K562 (cell line): ENCODE results near the gene MLN. TPM values are rescaled to one million over a fixed set of nuclear protein-coding genes. Genes with fewer than 3 reads are reported as not detected.

Experiments
- ATAC-seq: fragments of 200-7000 bp; cut with Tn5 transposase; 3 replicates; pipeline ENCODE4 v1.9.1; 2020; ENCODE audit warnings: moderate library complexity
- BruUV-seq: library from RNA; stranded (reverse); fragments of 400-500 nt; replicated peaks from 2 replicates; lab custom pipeline; 2021; lab: Mats Ljungman, UMichigan
- CTCF ChIA-PET: fragments of 300-600 bp; formaldehyde crosslinking; extraction: SDS; loops from one replicate; lab custom pipeline; 2021; ENCODE audit warnings: low intra/inter-chr PET ratio; lab: Yijun Ruan, JAX
- POLR2A ChIA-PET: fragments of 300-600, 350-650 bp; sonication (Branson Sonifier 250); formaldehyde crosslinking; extraction: SDS; loops from one replicate; lab custom pipeline; 2021; ENCODE audit warnings: antibody characterized with exemption, inconsistent platforms; lab: Yijun Ruan, JAX
- DNase-seq, 4 experiments: peaks; one replicate each; pipeline versions ENCODE4 v3.0.0 to v3.0.0-alpha.2; 2011 to 2018; ENCODE audit warnings: low spot score in 3 of 4, mixed read lengths in 3 of 4; ENCODE audit errors: extremely low read depth in 1 of 4
- FAIRE-seq: peaks from 2 replicates; lab custom pipeline; 2011; peaks lifted over from hg19 to GRCh38; lab: Jason Lieb, UNC
- H2AFZ ChIP-seq: 2 replicates; pipeline ENCODE4 v1.6.0; 2011; ENCODE audit warnings: low read depth, low read length, control low read depth, inconsistent platforms
- H3K27ac ChIP-seq: fragments of 200-600 bp; 3 replicates; pipeline ENCODE4 v1.8.0; 2011; ENCODE audit warnings: low read depth, mild to moderate bottlenecking, control low read depth, inconsistent platforms, low read length, moderate library complexity, mixed read lengths; ENCODE audit errors: extremely low read depth
- H3K27me3 ChIP-seq, 2 experiments: fragments of 300-600 bp in 1 of 2; 2 replicates in 1 of 2; 3 replicates in 1 of 2; pipeline versions ENCODE4 v1.6.0 to v1.8.0; 2011; ENCODE audit warnings: inconsistent platforms in 2 of 2, low read length in 2 of 2, mild to moderate bottlenecking in 1 of 2, mixed read lengths in 1 of 2, moderate library complexity in 1 of 2; ENCODE audit not compliant: control insufficient read depth in 2 of 2, insufficient read depth in 2 of 2
- H3K36me3 ChIP-seq: fragments of 300-600 bp; 3 replicates; pipeline ENCODE4 v1.8.0; 2011; ENCODE audit warnings: mild to moderate bottlenecking, low read length, inconsistent platforms; ENCODE audit not compliant: control insufficient read depth, insufficient read depth
- H3K4me1 ChIP-seq, 2 experiments: fragments of 200-600 bp in 1 of 2; replicated peaks in 1 of 2; 2 replicates in 1 of 2; 3 replicates in 1 of 2; pipeline versions ENCODE4 v1.5.1 to v1.8.0; 2011; ENCODE audit warnings: inconsistent platforms in 2 of 2, low read length in 2 of 2, mild to moderate bottlenecking in 1 of 2, mixed read lengths in 1 of 2, moderate library complexity in 1 of 2; ENCODE audit not compliant: control insufficient read depth in 2 of 2, insufficient read depth in 2 of 2
- H3K4me2 ChIP-seq: 2 replicates; pipeline ENCODE4 v1.6.1; 2011; ENCODE audit warnings: low read length, control low read depth, inconsistent platforms, mixed read lengths; ENCODE audit not compliant: insufficient read depth
- H3K4me3 ChIP-seq: fragments of 200-600 bp; sonication (generic), shearing (Covaris generic); 2 replicates; pipeline ENCODE4 v1.5.1; 2016; ENCODE audit warnings: control low read depth, inconsistent platforms
- H3K79me2 ChIP-seq: fragments of 200-600 bp; 3 replicates; pipeline ENCODE4 v1.8.0; 2011; ENCODE audit warnings: low read length, inconsistent platforms; ENCODE audit not compliant: control insufficient read depth, insufficient read depth
- H3K9ac ChIP-seq, 2 experiments: 2 replicates each; pipeline versions ENCODE4 v1.6.0 to v1.6.1; 2011; ENCODE audit warnings: low read depth in 2 of 2, low read length in 2 of 2, control low read depth in 1 of 2, inconsistent platforms in 1 of 2, mild to moderate bottlenecking in 1 of 2, mixed read lengths in 1 of 2; ENCODE audit not compliant: insufficient read depth in 1 of 2
- H3K9me1 ChIP-seq: one replicate; pipeline ENCODE4 v1.6.0; 2011; ENCODE audit warnings: inconsistent platforms, mild to moderate bottlenecking, low read length, moderate library complexity; ENCODE audit not compliant: control insufficient read depth, insufficient read depth
- H3K9me3 ChIP-seq: replicated peaks from 2 replicates; pipeline ENCODE4 v1.5.1; 2011; ENCODE audit warnings: low read depth, low read length, inconsistent platforms; ENCODE audit not compliant: control insufficient read depth, insufficient read depth
- H4K20me1 ChIP-seq: replicated peaks from 2 replicates; pipeline ENCODE4 v1.6.1; 2011; ENCODE audit warnings: low read length, inconsistent platforms, mixed read lengths; ENCODE audit not compliant: control insufficient read depth, insufficient read depth
- CAMTA2 ChIP-seq: fragments of 250-450 bp; sonication (Bioruptor Pico); conservative IDR thresholded peaks from 2 replicates; pipeline ENCODE4 v1.5.1; 2022
- CBFA2T2 ChIP-seq: fragments of 450-650 bp; conservative IDR thresholded peaks from 2 replicates; pipeline ENCODE4 v1.6.1; 2017; ENCODE audit warnings: mild to moderate bottlenecking
- CREM ChIP-seq: IDR thresholded peaks from 2 replicates; pipeline ENCODE4 v1.6.1; 2014; ENCODE audit warnings: antibody characterized with exemption, low read depth
- ILK ChIP-seq: fragments of 450-650 bp; IDR thresholded peaks from 2 replicates; pipeline ENCODE4 v1.6.1; 2016; ENCODE audit warnings: missing genetic modification characterization, low read depth, mild to moderate bottlenecking, missing compliant biosample characterization, moderate library complexity, borderline replicate concordance
- NFIC ChIP-seq: fragments of 450-650 bp; IDR thresholded peaks from 2 replicates; pipeline ENCODE4 v1.6.1; 2017; ENCODE audit warnings: mild to moderate bottlenecking, inconsistent platforms
- TAF9B ChIP-seq: fragments of 450-650 bp; IDR thresholded peaks from 2 replicates; pipeline ENCODE4 v1.6.1; 2018; ENCODE audit warnings: mild to moderate bottlenecking; ENCODE audit not compliant: partially characterized antibody
- ZNF282 ChIP-seq: sonication (generic); formaldehyde crosslinking; IDR thresholded peaks from 2 replicates; pipeline ENCODE4 v1.8.1; 2023; ENCODE audit warnings: missing genetic modification reagents
- ZNF384 ChIP-seq: IDR thresholded peaks from 2 replicates; pipeline ENCODE4 v1.6.1; 2012; ENCODE audit warnings: low read depth, low read length, improper control_type of control experiment
- WGBS: fragments of 100-300 bp; shearing (Covaris generic); methylation state at CpG from one replicate; pipeline ENCODE4 v1.1.6; 2016; ENCODE audit warnings: low coverage, mixed read lengths; ENCODE audit not compliant: insufficient coverage; ENCODE audit errors: missing lambda C conversion rate; 5-methylcytosine and 5-hydroxymethylcytosine counted together
- in situ Hi-C: fragments of 300-500 bp; cut with MboI; formaldehyde crosslinking; loops from 4 replicates; pipeline ENCODE4 v1.15.0; 2018; ENCODE audit warnings: inconsistent platforms, mixed read lengths
- intact Hi-C: fragments of 100-400 bp; cut with micrococcal nuclease; formaldehyde crosslinking; loops from 2 replicates; pipeline ENCODE4 v1.14.2; 2022
- polyA plus RNA-seq, 8 experiments: library from polyadenylated mRNA; depleted of rRNA in 4 of 8; stranded (reverse) in 5 of 8; unstranded in 3 of 8; fragments of >200 nt; fragmentation: Nextera tagmentation in 2 of 8; fragmentation: Illumina TruSeq in 1 of 8; extraction: Ambion mirVana in 2 of 8; extraction: Trizol in 1 of 8; gene quantifications; 2 replicates each; pipeline versions ENCODE4 v1.2.1 to v1.2.3, GENCODE V29; 2011 to 2014; ENCODE audit warnings: inconsistent platforms in 1 of 8, missing spikeins in 1 of 8
- total RNA-seq, 7 experiments: library from RNA; depleted of rRNA in 6 of 7; stranded (reverse); fragments of >200 nt in 6 of 7; fragmentation: Illumina TruSeq in 2 of 7; extraction: Trizol in 2 of 7; gene quantifications; 2 replicates each; pipeline versions ENCODE4 v1.2.1 to v1.2.3, GENCODE V29; 2011 to 2021; ENCODE audit warnings: low replicate concordance in 1 of 7
- TF ChIP-seq, protein P1 (sequence below): sonication (generic); formaldehyde crosslinking; IDR thresholded peaks from 2 replicates; pipeline ENCODE4 v1.8.1; 2023; ENCODE audit warnings: mild to moderate bottlenecking, missing genetic modification reagents
- TF ChIP-seq, protein P2 (sequence below): fragments of 450-650 bp; formaldehyde crosslinking; IDR thresholded peaks from 2 replicates; pipeline ENCODE4 v1.4.0; 2022; ENCODE audit warnings: mild to moderate bottlenecking, moderate library complexity
- TF ChIP-seq, protein P3 (sequence below): fragments of 450-650 bp; formaldehyde crosslinking; IDR thresholded peaks from 2 replicates; pipeline ENCODE4 v1.4.0; 2020; ENCODE audit warnings: mild to moderate bottlenecking, moderate library complexity

MLN gene
- total and polyA plus RNA-seq, 9 of the 15 experiments (the other 6 are each of a cell fraction or from before 2014, with no cell fraction given): not detected

DNA sequence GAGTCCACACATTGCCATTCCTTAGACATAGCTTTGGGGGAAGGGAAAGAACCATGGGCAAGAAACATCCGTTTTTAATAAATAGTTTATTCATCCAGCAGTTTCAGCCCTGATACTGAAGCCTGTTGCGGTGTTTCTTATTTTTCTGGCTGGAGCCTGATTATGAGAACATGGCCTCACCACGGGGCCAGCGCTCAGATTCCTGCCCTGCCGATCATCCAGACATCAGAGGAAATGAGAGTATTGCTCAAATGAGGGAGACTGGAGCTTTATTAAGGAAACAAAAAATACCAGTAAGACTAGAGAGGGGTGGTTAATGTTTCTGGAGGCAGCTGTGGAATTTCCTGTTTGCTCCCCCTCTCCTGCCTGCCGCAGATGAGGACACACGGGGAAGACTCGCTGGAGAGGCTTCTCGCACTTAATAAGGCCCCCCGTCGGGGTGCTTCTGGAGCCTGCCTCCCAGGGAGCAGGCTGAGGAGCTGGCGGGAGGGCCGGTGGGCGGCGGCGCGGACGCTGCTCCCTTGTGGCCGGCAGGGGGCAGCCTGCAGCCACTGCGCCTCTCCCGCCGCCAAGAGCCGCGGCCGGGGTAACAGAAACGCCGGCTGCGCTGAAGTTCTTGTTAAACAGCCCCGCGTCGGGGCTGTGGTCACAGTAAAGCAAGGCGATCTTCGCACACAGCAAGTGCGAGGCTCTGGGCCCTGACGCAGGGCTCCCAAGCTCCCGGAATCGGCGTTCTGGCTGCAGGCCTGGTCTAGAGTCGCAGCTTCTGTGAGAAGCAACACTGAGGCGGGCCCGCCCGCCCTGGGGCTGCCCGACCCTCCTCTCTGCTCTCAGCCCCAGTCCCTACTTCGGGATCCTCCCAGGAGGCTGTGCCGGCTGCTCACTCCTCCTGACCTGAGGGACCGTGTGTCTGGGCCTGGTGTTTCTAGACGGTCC lies 32.4 kb downstream of the MLN start:
- WGBS: 11% methylated on average over 43 of the region's 47 CpGs
- ChIA-PET CTCF (interaction anchor here (0.7 to 2.2 kb wide), 3 partner anchors 256 to 415 kb away, joined by 3 to 16 read pairs (median 10); no protein-coding TSS in a partner anchor), POLR2A (interaction anchor here (0.6 to 4.8 kb wide), 14 partner anchors 10 to 337 kb away, joined by 3 to 36 read pairs (median 4); no protein-coding TSS in a partner anchor)
- Histone ChIP-seq H3K4me1 (peaks cover 3 to 15% of the 10 kb centered on the region in 2 experiments; a peak in 3 of 5 replicates), H2AFZ (no peak overlapping the region), H3K27ac (no peak overlapping the region), H4K20me1 (peaks cover 35% of the 10 kb centered on the region), H3K36me3 (peaks cover 36% of the 10 kb centered on the region; the same call in 2 of the 3 replicates), H3K27me3 (peaks cover 9 to 35% of the 10 kb centered on the region in 2 experiments; a peak in 4 of 5 replicates), H3K9me3 (no peaks in the 10 kb centered on the region), H3K4me2 (no peak overlapping the region), H3K79me2 (no peaks in the 10 kb centered on the region), H3K9me1 (no peaks in the 10 kb centered on the region), H3K4me3 (no peak overlapping the region), H3K9ac (peak overlapping the region in 1 of 2 experiments; percentile 86; a peak in 2 of 4 replicates)
- BruUV-seq: TSS peak; percentile 31
- ATAC-seq (peak; percentile 95), FAIRE-seq (peak; percentile 75), DNase-seq (peak; percentile 87 to 95 (median 92))
- intact Hi-C loops: loop anchor here (1.0 to 5.0 kb wide), 3 partner anchors 71 to 385 kb away; no protein-coding TSS in a partner anchor
- in situ Hi-C loops: loop anchor here (5.0 kb wide), 1 partner anchor 261 kb away; no protein-coding TSS in a partner anchor
- TF ChIP-seq ZNF384 (peak; percentile 41; the same call in 1 of the 2 replicates), CBFA2T2 (no peak), ZNF282 (CRISPR knock-in tag) (0 out of 2 replicates have a peak, but pooled peaks have one; percentile 54), CREM (peak; percentile 16; the same call in 1 of the 2 replicates), NFIC (no peak), ILK (no peak), CAMTA2 (CRISPR knock-in tag) (no peak), TAF9B (no peak)
- TF ChIP-seq, protein P1, sequence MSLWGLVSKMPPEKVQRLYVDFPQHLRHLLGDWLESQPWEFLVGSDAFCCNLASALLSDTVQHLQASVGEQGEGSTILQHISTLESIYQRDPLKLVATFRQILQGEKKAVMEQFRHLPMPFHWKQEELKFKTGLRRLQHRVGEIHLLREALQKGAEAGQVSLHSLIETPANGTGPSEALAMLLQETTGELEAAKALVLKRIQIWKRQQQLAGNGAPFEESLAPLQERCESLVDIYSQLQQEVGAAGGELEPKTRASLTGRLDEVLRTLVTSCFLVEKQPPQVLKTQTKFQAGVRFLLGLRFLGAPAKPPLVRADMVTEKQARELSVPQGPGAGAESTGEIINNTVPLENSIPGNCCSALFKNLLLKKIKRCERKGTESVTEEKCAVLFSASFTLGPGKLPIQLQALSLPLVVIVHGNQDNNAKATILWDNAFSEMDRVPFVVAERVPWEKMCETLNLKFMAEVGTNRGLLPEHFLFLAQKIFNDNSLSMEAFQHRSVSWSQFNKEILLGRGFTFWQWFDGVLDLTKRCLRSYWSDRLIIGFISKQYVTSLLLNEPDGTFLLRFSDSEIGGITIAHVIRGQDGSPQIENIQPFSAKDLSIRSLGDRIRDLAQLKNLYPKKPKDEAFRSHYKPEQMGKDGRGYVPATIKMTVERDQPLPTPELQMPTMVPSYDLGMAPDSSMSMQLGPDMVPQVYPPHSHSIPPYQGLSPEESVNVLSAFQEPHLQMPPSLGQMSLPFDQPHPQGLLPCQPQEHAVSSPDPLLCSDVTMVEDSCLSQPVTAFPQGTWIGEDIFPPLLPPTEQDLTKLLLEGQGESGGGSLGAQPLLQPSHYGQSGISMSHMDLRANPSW (CRISPR knock-in tag): no peak
- TF ChIP-seq, protein P2, sequence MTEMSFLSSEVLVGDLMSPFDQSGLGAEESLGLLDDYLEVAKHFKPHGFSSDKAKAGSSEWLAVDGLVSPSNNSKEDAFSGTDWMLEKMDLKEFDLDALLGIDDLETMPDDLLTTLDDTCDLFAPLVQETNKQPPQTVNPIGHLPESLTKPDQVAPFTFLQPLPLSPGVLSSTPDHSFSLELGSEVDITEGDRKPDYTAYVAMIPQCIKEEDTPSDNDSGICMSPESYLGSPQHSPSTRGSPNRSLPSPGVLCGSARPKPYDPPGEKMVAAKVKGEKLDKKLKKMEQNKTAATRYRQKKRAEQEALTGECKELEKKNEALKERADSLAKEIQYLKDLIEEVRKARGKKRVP (CRISPR knock-in tag): no peak
- TF ChIP-seq, protein P3, sequence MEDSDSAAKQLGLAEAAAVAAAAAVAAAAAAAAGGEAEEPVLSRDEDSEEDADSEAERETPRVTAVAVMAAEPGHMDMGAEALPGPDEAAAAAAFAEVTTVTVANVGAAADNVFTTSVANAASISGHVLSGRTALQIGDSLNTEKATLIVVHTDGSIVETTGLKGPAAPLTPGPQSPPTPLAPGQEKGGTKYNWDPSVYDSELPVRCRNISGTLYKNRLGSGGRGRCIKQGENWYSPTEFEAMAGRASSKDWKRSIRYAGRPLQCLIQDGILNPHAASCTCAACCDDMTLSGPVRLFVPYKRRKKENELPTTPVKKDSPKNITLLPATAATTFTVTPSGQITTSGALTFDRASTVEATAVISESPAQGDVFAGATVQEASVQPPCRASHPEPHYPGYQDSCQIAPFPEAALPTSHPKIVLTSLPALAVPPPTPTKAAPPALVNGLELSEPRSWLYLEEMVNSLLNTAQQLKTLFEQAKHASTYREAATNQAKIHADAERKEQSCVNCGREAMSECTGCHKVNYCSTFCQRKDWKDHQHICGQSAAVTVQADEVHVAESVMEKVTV (CRISPR knock-in tag): peak; percentile 87
